ENCODE data around the gene FOXO1.

- TF ChIP-seq POLR2A (IDR thresholded peaks at IDR 0.05) (no peak), CTCF (IDR thresholded peaks at IDR 0.05) (no peak)
Measured at GRCh38 chr13:40665126-40666044, 1.1 kb downstream of the FOXO1 start.

All from suprapubic skin (tissue), 3 donors.